Right cardiac atrium (tissue), 5 donors: ENCODE measurements around the gene LRRC23. TPM values are rescaled to one million over a fixed set of nuclear protein-coding genes. Genes with fewer than 3 reads are reported as not detected.
A peak's percentile ranks its signal among the peaks of the same experiment; 100 is the strongest.

Source experiments
- ATAC-seq, 2 donors: fragments of 200-7000 bp; cut with Tn5 transposase; one replicate each; pipeline versions ENCODE4 v1.8.0 to v1.9.1; 2020; ENCODE audit warnings: moderate library complexity in 2 of 2, mild to moderate bottlenecking in 1 of 2
- DNase-seq, 3 donors: peaks; one replicate each; pipeline ENCODE4 v3.0.0-alpha.2; 2020
- H3K27ac ChIP-seq: one replicate; pipeline ENCODE4 v1.5.1; 2013; ENCODE audit warnings: mild to moderate bottlenecking, low read length, control low read depth, moderate library complexity
- H3K27me3 ChIP-seq: one replicate; pipeline ENCODE4 v1.6.1; 2013; ENCODE audit not compliant: control insufficient read depth, insufficient read depth
- H3K4me1 ChIP-seq: one replicate; pipeline ENCODE4 v1.6.1; 2013; ENCODE audit warnings: low read length; ENCODE audit not compliant: control insufficient read depth, insufficient read depth
- H3K4me3 ChIP-seq: one replicate; pipeline ENCODE4 v1.5.1; 2013; ENCODE audit warnings: low read length, control low read depth
- H3K9me3 ChIP-seq: one replicate; pipeline ENCODE4 v1.6.1; 2013; ENCODE audit warnings: low read length; ENCODE audit not compliant: control insufficient read depth
- WGBS: extraction: QIAGEN DNeasy Blood & Tissue Kit; methylation state at CpG from one replicate; pipeline ENCODE4 v1.1.7; 2013; 5-methylcytosine and 5-hydroxymethylcytosine counted together
- intact Hi-C, 4 donors: fragments of 100-400 bp; cut with DNase I; formaldehyde crosslinking; loops; one replicate each; pipeline versions ENCODE4 v1.11.0 to v1.14.0; 2022 to 2023
- polyA plus RNA-seq: library from polyadenylated mRNA; stranded (reverse); fragments of 200-250 nt; gene quantifications from one replicate; pipeline ENCODE4 v1.2.3, GENCODE V29; 2013
- total RNA-seq, 4 donors: library from RNA; stranded (reverse); fragmentation: NEBNext Ultra II Directional; extraction: Animal tissue kit (Norgen Biotek cat#: 25700); gene quantifications; one replicate each; pipeline ENCODE4 v1.2.1, GENCODE V29; 2021
- donor health status: healthy with polysubstance abuse.
- donor health status: DM: no; HTN: yes; CAD: no.
- donor health status: DM: no; HTN: no; CAD: no.
- donor health status: DM: no; HTN: yes; CAD: no; lungs with severe emphysema.
- donor health status: DM: yes; HTN: yes; CAD: no.

Gene LRRC23
- total and polyA plus RNA-seq, 5 donors, result 11.4 to 15.0 (median 12.7) TPM

DNA sequence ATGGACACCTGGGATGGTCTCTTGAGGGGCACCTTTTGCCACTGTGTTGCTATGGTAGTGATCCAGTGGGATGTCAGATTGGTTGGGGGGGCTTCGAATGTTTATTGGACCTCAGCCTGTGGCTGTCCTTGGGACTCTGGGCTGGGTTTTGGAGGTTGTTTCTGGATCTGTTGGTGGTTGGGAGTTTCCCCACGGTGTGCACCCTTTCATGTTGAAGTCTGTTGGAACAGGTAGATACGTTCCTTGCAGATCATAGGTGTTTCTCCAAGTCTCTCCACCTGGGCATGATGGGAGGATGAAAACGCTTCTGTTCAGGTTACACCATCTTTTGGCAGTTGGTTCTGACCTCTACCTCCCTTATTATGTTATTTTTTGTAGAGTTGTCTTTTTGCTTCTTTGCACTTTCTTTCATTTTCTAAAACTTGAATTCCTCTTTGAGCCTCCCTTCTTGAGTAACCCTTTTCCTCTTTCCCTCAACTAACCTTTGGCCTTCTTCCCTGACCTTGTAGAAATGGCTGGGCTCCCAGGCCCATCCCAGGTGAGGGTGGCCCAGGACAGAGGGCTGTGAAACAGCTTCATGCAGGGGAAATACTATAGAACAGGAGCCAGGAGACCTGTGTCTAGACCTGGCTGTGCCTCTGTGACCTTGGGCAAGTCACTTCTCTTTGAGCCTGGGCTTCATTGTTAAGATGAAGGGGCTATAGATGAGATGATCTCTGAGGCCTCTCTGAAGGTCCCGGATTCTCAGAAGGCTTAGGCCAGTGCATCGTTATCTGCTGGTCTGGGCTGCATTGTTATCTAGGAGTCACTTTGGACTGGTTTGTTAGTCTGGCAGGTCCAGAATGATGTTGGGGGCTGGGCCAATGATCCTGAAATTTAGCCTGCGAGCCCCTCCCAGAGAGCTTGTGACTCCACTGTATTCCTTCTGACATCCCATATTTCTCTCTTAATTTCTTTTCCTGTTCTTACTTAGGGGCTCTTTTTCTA, 25.1 kb downstream of the LRRC23 start:
- 40% methylated on average over 7 of the region's 7 CpGs for WGBS
- intact Hi-C loops, result no loop called here
- DNase-seq (peak in 2 of 3 donors; percentile 39), ATAC-seq (no peak)
- H3K27me3 ChIP-seq, result no peaks in the 10 kb centered on the region
- H3K4me3 ChIP-seq, result peak overlapping the region; percentile 99
- no peaks in the 10 kb centered on the region for H3K9me3 ChIP-seq
- H3K27ac ChIP-seq, result peak overlapping the region; percentile 49
- H3K4me1 ChIP-seq, result peaks cover 18% of the 10 kb centered on the region

GRCh38 chr12:6932766-6933165, 28.1 kb downstream of the LRRC23 start:
- Histone ChIP-seq H3K27me3 (no peaks in the 10 kb centered on the region), H3K27ac (no peak overlapping the region), H3K9me3 (no peaks in the 10 kb centered on the region), H3K4me3 (no peak overlapping the region), H3K4me1 (peaks cover 13% of the 10 kb centered on the region)
- intact Hi-C loops, result no loop called here
- WGBS, result 42% methylated on average over 1 of the region's 1 CpG
- no peak for DNase-seq
- ATAC-seq, result no peak

GRCh38 chr12:6934110-6934509, 29.5 kb downstream of the LRRC23 start:
- H3K9me3 ChIP-seq, result no peaks in the 10 kb centered on the region
- DNase-seq (peak; percentile 72 to 83 (median 81)), ATAC-seq (peak; percentile 3 to 45)
- no peaks in the 10 kb centered on the region for H3K27me3 ChIP-seq
- H3K4me1 ChIP-seq, result peaks cover 15% of the 10 kb centered on the region
- no peak overlapping the region for H3K4me3 ChIP-seq
- H3K27ac ChIP-seq, result peak overlapping the region; percentile 73
- intact Hi-C loops, result no loop called here
- whole genome bisulfite sequencing, result 18% methylated on average over 8 of the region's 8 CpGs

DNA sequence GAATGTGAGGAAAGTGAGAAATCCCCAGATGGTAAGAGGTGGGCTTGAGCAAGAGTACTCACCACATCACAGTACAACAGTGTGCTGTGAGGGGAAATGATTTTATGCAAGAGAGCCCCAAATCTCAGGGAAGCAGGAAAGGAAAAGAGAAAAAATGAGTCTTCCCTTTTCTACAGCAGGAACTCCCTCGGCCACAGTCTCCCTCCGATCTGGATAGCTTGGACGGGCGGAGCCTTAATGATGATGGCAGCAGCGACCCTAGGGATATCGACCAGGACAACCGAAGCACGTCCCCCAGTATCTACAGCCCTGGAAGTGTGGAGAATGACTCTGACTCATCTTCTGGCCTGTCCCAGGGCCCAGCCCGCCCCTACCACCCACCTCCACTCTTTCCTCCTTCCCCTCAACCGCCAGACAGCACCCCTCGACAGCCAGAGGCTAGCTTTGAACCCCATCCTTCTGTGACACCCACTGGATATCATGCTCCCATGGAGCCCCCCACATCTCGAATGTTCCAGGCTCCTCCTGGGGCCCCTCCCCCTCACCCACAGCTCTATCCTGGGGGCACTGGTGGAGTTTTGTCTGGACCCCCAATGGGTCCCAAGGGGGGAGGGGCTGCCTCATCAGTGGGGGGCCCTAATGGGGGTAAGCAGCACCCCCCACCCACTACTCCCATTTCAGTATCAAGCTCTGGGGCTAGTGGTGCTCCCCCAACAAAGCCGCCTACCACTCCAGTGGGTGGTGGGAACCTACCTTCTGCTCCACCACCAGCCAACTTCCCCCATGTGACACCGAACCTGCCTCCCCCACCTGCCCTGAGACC, 31.0 kb downstream of the LRRC23 start:
- DNase-seq (peak; percentile 31 to 62 (median 61)), ATAC-seq (no peak)
- no peaks in the 10 kb centered on the region for H3K27me3 ChIP-seq
- WGBS, result 43% methylated on average over 14 of the region's 14 CpGs
- H3K27ac ChIP-seq, result no peak overlapping the region
- peaks cover 5% of the 10 kb centered on the region for H3K4me1 ChIP-seq
- no peak overlapping the region for H3K4me3 ChIP-seq
- no peaks in the 10 kb centered on the region for H3K9me3 ChIP-seq
- intact Hi-C loops, result no loop called here

GRCh38 chr12:6936194-6936635, 31.6 kb downstream of the LRRC23 start:
- intact Hi-C loops, result no loop called here
- H3K27ac ChIP-seq, result no peak overlapping the region
- 81% methylated on average over 3 of the region's 3 CpGs for WGBS
- no peak overlapping the region for H3K4me3 ChIP-seq
- H3K9me3 ChIP-seq, result no peaks in the 10 kb centered on the region
- no peaks in the 10 kb centered on the region for H3K27me3 ChIP-seq
- DNase-seq, result peak in 1 of 3 donors; percentile 25
- no peak for ATAC-seq
- peaks cover 5% of the 10 kb centered on the region for H3K4me1 ChIP-seq

- DNase-seq (peak; percentile 50 to 81 (median 68)), ATAC-seq (peak; percentile 8)
- Histone ChIP-seq H3K27me3 (no peaks in the 10 kb centered on the region), H3K27ac (peak overlapping the region; percentile 77), H3K4me3 (peak overlapping the region; percentile 32), H3K4me1 (peaks cover 5% of the 10 kb centered on the region), H3K9me3 (no peaks in the 10 kb centered on the region)
- intact Hi-C loops, result no loop called here
- WGBS, result 29% methylated on average over 36 of the region's 36 CpGs
Measured at GRCh38 chr12:6936636-6937480, 32.2 kb downstream of the LRRC23 start.

- intact Hi-C loops, result loop anchor here in 1 of 4 donors (2.0 kb wide), 1 partner anchor 69 kb away; no protein-coding TSS in a partner anchor
- ATAC-seq, result peak; percentile 86 to 90
- Histone ChIP-seq H3K27me3 (no peaks in the 10 kb centered on the region), H3K4me1 (peaks cover 5% of the 10 kb centered on the region), H3K4me3 (peak overlapping the region; percentile 32), H3K9me3 (no peaks in the 10 kb centered on the region), H3K27ac (peak overlapping the region; percentile 77)
- under 1% methylated on average over 80 of the region's 80 CpGs for WGBS
- DNase-seq, result peak; percentile 95 to 97 (median 97)
Measured at GRCh38 chr12:6937481-6938352, 33.1 kb downstream of the LRRC23 start.

DNA sequence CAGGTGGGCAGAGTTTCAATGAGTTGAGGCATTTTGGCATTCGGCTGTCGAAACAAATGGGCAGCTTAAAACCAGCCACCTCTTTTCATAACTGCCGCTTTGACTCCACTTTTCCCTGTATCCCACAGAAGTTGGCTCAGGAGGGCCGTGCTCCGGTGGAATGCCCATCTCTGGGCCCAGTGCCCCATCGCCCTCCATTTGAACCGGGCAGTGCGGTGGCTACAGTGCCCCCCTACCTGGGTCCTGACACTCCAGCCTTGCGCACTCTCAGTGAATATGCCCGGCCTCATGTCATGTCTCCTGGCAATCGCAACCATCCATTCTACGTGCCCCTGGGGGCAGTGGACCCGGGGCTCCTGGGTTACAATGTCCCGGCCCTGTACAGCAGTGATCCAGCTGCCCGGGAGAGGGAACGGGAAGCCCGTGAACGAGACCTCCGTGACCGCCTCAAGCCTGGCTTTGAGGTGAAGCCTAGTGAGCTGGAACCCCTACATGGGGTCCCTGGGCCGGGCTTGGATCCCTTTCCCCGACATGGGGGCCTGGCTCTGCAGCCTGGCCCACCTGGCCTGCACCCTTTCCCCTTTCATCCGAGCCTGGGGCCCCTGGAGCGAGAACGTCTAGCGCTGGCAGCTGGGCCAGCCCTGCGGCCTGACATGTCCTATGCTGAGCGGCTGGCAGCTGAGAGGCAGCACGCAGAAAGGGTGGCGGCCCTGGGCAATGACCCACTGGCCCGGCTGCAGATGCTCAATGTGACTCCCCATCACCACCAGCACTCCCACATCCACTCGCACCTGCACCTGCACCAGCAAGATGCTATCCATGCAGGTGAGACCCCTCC, 34.0 kb downstream of the LRRC23 start:
- intact Hi-C loops, result loop anchor here in 1 of 4 donors (2.0 kb wide), 1 partner anchor 70 kb away; no protein-coding TSS in a partner anchor
- whole genome bisulfite sequencing, result 77% methylated on average over 32 of the region's 32 CpGs
- H3K27ac ChIP-seq, result peak overlapping the region; percentile 26
- no peaks in the 10 kb centered on the region for H3K9me3 ChIP-seq
- no peaks in the 10 kb centered on the region for H3K27me3 ChIP-seq
- H3K4me3 ChIP-seq, result no peak overlapping the region
- DNase-seq (peak; percentile 46 to 77 (median 74)), ATAC-seq (peak; percentile 0 to 4)
- H3K4me1 ChIP-seq, result peaks cover 5% of the 10 kb centered on the region

GRCh38 chr12:6939191-6939540, 34.5 kb downstream of the LRRC23 start:
- H3K27ac ChIP-seq, result no peak overlapping the region

More at GRCh38 chr12:6939191-6939540, 34.5 kb downstream of the LRRC23 start:
- H3K4me3 ChIP-seq, result no peak overlapping the region
- H3K27me3 ChIP-seq, result no peaks in the 10 kb centered on the region
- DNase-seq (no peak), ATAC-seq (no peak)
- intact Hi-C loops, result loop anchor here in 1 of 4 donors (2.0 kb wide), 1 partner anchor 70 kb away; no protein-coding TSS in a partner anchor
- peaks cover 2% of the 10 kb centered on the region for H3K4me1 ChIP-seq
- no peaks in the 10 kb centered on the region for H3K9me3 ChIP-seq
- 76% methylated on average over 2 of the region's 2 CpGs for WGBS
